Measurements from ENCODE around the gene SLC12A1.
"Not testable (repeated sequence)": the region's sequence is repeated elsewhere in the genome, so short reads cannot be mapped to it uniquely, and the experiment has no call there.

SLC12A1 gene

DNA sequence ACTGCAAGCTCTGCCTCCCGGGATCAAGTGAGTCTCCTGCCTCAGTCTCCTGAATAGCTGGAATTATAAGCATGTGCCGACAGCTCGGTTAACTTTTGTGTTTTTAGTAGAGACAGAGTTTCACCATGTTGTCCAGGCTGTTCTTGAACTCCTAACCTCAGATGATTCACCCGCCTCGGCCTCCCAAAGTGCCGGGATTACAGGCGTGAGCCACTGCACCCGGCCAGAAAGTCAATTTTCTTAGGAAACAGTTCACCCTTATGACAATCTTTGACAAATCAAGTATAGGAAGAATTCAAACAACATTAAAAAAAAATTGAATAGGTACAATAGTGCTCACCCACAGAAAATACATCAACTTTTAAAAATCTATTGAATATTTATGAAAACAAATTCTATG lies 101.5 kb downstream of the SLC12A1 start:
- Mint-ChIP-seq H3K4me3 (no peak overlapping the region), H3K4me1 (ENCODE audit: low read depth) (no peaks in the 10 kb centered on the region), H3K36me3 (ENCODE audit: low read depth) (no peaks in the 10 kb centered on the region), H3K9me3 (no peaks in the 10 kb centered on the region), H3K27ac (no peak overlapping the region), H3K27me3 (ENCODE audit: low read depth) (peaks cover 9% of the 10 kb centered on the region)

DNA sequence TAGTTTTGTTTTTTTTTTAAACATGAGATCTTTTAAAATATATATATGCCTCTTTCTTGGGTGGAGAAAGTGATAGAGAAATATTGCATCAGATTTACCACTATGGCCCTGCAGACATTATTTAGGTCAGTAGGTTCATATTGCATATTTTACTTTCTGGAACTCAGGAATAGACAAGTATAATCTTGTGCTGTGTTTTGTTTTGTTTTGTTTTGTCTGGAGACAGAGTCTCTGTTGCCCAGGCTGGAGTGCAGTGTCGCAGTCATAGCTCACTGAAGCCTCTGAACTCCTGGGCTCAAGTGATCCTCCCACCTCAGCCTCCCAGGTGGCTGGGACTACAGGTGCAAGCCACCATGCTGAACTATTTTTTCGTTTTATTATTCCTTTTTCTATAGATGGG lies 103.6 kb downstream of the SLC12A1 start:
- no peaks in the 10 kb centered on the region for H3K4me1 Mint-ChIP-seq (ENCODE audit: low read depth)
- peaks cover 13% of the 10 kb centered on the region for H3K27me3 Mint-ChIP-seq (ENCODE audit: low read depth)

DNA sequence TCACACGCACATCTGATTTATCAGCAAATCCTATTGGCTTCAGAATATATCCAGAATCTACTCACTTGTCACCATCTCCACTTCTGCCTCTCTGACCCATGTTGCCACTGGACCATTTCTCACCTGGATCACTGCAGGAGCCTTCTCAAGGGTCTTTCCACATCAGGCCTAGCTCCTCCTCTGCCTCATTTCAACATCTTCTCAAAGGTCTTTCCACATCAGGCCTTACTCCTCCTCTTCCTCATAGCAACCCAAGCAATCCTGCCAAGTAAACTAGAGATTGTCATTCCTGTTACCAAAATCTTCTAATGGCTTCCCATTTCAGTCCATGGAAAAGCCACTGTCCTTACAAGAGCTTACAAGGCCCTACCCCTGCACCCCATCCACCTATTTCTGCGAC lies 107.1 kb downstream of the SLC12A1 start:
- Mint-ChIP-seq H3K27ac (no peak overlapping the region), H3K4me1 (ENCODE audit: low read depth) (no peaks in the 10 kb centered on the region), H3K9me3 (no peaks in the 10 kb centered on the region), H3K27me3 (ENCODE audit: low read depth) (peaks cover 3% of the 10 kb centered on the region), H3K4me3 (no peak overlapping the region), H3K36me3 (ENCODE audit: low read depth) (no peaks in the 10 kb centered on the region)

More for the DNA sequence above, 103.6 kb downstream of the SLC12A1 start:
- no peaks in the 10 kb centered on the region for H3K9me3 Mint-ChIP-seq
- H3K4me3 Mint-ChIP-seq: no peak overlapping the region
- H3K36me3 Mint-ChIP-seq (ENCODE audit: low read depth): no peaks in the 10 kb centered on the region
- no peak overlapping the region for H3K27ac Mint-ChIP-seq

DNA sequence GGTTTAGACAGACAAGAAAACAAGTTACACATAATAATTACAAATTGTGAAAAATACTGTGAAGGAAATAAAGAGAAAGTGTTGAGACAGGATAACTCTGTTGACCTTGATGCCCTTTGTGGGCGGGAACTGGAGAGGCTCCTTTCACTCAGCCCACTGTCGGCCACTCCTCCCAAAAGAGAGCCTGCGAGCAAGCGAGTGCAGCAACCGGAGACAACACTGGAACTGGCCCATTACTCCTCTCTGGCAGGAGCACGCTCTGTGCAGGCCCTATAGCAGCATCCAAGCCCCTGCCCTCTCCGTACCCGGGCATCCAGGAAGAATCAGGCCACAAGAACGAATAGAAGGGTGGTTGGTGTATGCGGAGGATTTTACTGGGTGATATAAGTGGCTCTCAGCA lies 108.9 kb downstream of the SLC12A1 start:
- no peak overlapping the region for H3K27ac Mint-ChIP-seq
- H3K27me3 Mint-ChIP-seq (ENCODE audit: low read depth): peaks cover 3% of the 10 kb centered on the region
- H3K4me1 Mint-ChIP-seq (ENCODE audit: low read depth): no peaks in the 10 kb centered on the region
- no peaks in the 10 kb centered on the region for H3K9me3 Mint-ChIP-seq
- no peak overlapping the region for H3K4me3 Mint-ChIP-seq
- no peaks in the 10 kb centered on the region for H3K36me3 Mint-ChIP-seq (ENCODE audit: low read depth)

DNA sequence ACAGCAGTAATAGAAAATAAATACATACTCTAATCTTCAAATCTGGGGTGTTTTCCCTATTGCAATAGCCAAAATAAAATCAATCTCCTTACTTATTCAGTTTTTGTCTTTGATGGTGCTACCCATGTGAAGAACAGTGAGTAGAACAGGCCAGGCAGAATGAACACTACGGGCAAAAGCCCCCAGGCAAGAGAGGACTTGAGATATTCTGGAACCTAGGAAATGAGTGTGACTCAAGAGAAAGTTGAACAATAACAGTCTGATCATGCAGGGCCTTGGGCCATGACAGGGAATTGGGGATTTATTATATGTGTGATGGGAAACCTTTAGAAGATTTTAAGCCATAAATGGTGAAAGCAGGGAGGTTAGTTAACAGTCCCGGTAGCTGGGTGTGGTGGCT lies 111.1 kb downstream of the SLC12A1 start:
- H3K9me3 Mint-ChIP-seq: no peaks in the 10 kb centered on the region
- no peak overlapping the region for H3K4me3 Mint-ChIP-seq
- H3K36me3 Mint-ChIP-seq (ENCODE audit: low read depth): no peaks in the 10 kb centered on the region
- no peak overlapping the region for H3K27ac Mint-ChIP-seq
- no peaks in the 10 kb centered on the region for H3K4me1 Mint-ChIP-seq (ENCODE audit: low read depth)
- H3K27me3 Mint-ChIP-seq (ENCODE audit: low read depth): peaks cover 3% of the 10 kb centered on the region

DNA sequence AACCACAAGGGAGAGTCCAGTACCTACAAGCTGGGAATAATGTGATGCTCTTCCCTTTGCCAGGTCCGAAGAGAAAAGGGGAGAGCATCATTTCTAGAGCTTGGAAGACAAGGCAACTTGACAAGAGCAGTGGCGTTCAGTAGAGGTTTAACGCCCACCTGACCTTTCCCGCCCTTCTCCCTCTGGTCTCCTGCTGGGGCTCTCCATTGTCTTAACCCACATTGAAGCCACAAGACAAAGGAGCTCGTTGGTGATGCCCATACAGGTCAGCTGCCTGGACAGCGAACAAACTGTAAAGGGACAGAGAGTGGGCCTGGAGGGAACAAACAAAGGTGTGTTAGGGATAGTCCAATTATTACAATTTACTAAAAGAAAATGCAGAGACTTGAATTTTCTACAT lies 112.0 kb downstream of the SLC12A1 start:
- H3K36me3 Mint-ChIP-seq (ENCODE audit: low read depth): no peaks in the 10 kb centered on the region

DNA sequence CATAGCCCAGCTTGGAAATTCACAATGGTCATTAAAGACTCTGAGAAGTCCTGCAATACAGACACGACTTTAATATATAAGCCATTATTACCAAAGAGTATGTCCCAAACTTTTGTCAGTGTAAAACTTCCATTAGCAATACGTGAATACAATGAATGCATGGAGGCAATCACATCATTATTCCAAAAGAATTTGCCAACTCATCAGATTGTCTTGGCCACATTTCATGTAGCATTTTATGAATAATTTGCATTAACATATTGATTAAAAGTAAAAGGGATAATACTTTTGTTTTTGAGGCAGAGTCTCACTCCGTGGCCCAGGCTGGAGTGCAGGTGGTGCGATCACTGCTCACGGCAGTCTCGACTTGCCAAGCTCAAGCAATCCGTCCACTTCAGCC lies 117.2 kb downstream of the SLC12A1 start:
- Mint-ChIP-seq H3K27me3 (ENCODE audit: low read depth) (no peaks in the 10 kb centered on the region), H3K4me1 (ENCODE audit: low read depth) (peaks cover 2% of the 10 kb centered on the region), H3K4me3 (no peak overlapping the region), H3K36me3 (ENCODE audit: low read depth) (peaks cover 2% of the 10 kb centered on the region), H3K9me3 (no peaks in the 10 kb centered on the region), H3K27ac (no peak overlapping the region)

More for the DNA sequence above, 112.0 kb downstream of the SLC12A1 start:
- H3K27me3 Mint-ChIP-seq (ENCODE audit: low read depth): peaks cover 2% of the 10 kb centered on the region
- no peak overlapping the region for H3K4me3 Mint-ChIP-seq
- no peaks in the 10 kb centered on the region for H3K9me3 Mint-ChIP-seq
- H3K27ac Mint-ChIP-seq: no peak overlapping the region
- H3K4me1 Mint-ChIP-seq (ENCODE audit: low read depth): peaks cover 2% of the 10 kb centered on the region

DNA sequence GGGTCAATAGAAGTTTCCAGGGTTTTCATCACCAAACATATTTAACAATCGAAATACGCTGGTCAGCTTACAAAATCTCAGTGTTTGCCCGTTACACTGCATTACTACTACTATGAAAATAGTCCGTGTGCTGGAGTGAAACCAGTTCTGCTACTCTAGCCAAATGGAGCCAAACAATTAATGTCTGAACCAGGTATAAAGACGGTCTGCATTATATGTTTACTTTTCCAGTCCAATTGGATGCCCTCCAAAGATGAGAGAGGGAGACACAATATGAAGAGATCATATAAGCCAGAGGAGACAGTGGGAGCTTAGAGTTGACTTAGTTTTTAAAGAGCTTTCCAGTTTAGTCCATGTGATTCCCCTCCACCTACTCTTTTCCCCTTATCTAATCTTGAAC lies 118.8 kb downstream of the SLC12A1 start:
- peaks cover 2% of the 10 kb centered on the region for H3K36me3 Mint-ChIP-seq (ENCODE audit: low read depth)
- H3K27ac Mint-ChIP-seq: no peak overlapping the region
- H3K4me1 Mint-ChIP-seq (ENCODE audit: low read depth): peaks cover 3% of the 10 kb centered on the region
- no peak overlapping the region for H3K4me3 Mint-ChIP-seq
- no peaks in the 10 kb centered on the region for H3K9me3 Mint-ChIP-seq
- H3K27me3 Mint-ChIP-seq (ENCODE audit: low read depth): no peaks in the 10 kb centered on the region

DNA sequence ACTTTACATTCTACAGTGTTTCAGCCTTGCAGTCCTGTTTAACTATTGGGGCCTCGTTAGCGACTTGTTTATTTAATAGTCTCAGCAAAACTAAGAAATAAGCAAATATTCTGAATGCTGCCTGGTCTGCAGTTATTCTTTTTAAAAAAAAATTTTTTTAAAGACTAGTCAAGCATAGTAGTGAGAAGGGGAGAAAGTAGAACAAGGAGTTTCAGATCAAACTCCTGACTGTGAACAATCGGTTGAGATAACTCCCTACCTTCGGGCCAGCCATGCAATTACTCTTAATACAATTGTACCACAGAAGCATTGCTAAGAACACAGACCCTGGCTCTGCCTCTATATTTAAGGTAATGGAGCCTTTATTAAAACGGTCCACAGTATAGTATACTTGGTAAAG lies 119.3 kb downstream of the SLC12A1 start:
- no peak overlapping the region for H3K27ac Mint-ChIP-seq
- no peaks in the 10 kb centered on the region for H3K27me3 Mint-ChIP-seq (ENCODE audit: low read depth)
- peaks cover 8% of the 10 kb centered on the region for H3K4me1 Mint-ChIP-seq (ENCODE audit: low read depth)
- H3K9me3 Mint-ChIP-seq: no peaks in the 10 kb centered on the region
- no peak overlapping the region for H3K4me3 Mint-ChIP-seq
- peaks cover 2% of the 10 kb centered on the region for H3K36me3 Mint-ChIP-seq (ENCODE audit: low read depth)

DNA sequence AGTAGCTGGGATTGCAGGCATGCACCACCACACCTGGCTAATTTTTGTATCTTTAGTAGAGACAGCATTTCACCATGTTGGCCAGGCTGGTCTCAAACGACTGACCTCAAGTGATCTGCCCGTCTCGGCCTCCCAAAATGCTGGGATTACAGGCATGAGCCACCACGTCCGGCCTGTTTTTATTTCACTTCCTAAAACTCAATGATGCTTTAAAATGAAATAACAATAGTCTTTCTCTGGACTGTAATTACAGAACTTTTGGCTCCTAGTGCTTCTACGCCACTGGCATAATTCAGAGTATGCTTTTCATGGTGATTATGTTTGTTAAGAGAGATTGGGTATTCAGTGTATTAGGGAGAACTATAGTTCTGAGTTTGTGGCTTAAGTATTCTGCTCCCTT lies 120.1 kb downstream of the SLC12A1 start:
- H3K4me1 Mint-ChIP-seq (ENCODE audit: low read depth); H3K27ac Mint-ChIP-seq; H3K36me3 Mint-ChIP-seq (ENCODE audit: low read depth); H3K4me3 Mint-ChIP-seq; H3K27me3 Mint-ChIP-seq (ENCODE audit: low read depth); H3K9me3 Mint-ChIP-seq: not testable (repeated sequence)

DNA sequence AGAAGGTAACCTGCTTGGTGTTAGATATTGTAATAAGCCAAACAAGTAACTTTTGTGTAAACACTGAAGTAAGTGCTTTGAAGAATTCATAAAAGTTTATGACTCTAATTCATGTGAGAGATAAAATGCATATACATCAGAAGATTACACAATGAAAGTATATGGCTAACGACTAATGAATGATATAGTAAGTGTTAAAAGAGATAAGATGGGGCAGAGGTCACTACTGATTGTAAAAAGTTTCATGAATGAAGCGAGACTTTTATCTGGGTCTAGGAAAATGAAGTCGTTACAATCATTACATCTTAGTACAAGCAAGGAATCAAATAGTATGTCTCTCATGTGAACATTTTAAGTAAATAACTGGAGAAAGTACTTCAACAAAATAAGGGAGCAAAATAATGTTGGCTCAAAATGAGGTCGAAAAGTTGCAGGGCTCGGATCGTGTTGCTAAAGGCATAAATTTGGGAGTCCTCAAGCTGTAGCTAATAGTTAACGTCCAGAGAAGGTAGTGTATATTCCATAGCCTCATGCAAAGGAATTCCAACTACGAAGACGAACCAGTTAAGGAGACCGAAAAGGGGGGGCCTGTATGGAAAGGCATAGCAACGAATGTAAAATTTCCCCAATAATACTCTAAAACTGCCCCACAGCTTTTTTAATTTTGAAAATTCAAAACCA lies 124.1 kb downstream of the SLC12A1 start:
- peaks cover 30% of the 10 kb centered on the region for H3K4me1 Mint-ChIP-seq (ENCODE audit: low read depth)
- no peaks in the 10 kb centered on the region for H3K9me3 Mint-ChIP-seq
- peaks cover 13% of the 10 kb centered on the region for H3K36me3 Mint-ChIP-seq (ENCODE audit: low read depth)
- H3K4me3 Mint-ChIP-seq: peak overlapping the region; percentile 100
- peak overlapping the region; percentile 99 for H3K27ac Mint-ChIP-seq
- H3K27me3 Mint-ChIP-seq (ENCODE audit: low read depth): no peaks in the 10 kb centered on the region

DNA sequence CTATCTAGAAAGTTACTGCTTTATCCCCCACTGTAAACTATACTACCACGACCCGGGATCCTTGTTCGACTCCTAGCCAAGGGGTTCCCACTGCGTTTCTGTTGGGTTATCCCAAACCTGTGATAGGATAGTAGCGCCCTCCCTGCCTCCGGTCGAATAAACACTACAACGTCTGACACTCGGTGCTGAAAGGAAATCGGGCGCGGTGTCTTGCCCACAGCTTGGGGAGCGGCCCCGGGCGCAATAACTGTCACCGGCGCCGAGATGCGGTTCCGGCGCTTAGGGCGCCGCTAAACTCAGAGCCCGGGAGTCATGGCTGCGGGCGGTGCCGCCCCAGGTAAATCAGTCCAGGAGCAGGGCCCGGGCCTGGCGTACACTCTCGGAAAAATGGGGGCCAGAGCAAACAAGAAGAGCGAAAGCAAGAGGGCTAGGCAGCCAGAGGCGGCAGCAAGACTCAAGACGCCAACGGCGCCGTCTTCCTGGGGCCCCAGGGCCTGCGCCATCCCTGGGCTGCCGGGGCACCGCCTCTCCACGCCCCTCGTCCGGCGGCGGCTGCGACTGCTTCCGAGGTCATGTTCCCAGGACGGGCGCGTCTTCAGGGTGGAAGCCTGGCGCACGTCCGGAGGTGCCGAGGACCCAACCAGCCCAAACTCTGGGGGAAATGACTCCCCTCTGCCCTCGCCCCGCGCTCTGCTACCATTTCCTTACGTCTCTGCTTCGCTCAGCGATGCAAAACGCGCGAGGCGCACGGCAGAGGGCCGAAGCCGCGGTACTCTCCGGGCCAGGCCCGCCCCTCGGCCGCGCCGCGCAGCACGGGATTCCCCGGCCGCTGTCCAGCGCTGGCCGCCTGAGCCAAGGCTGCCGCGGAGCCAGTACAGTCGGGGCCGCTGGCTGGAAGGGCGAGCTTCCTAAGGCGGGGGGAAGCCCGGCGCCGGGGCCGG lies 125.0 kb downstream of the SLC12A1 start, which contains the start of gene DUT:
Gene DUT, plus strand, starts transcription at position 575 of the 941 bp plus-strand sequence. Its CDS starts 87 bp downstream, at position 662.
- peak within 1 kb of the TSS; percentile 99 for H3K27ac Mint-ChIP-seq
- H3K4me1 Mint-ChIP-seq (ENCODE audit: low read depth): peaks cover 34% of the 10 kb centered on the region
- no peaks in the 10 kb centered on the region for H3K9me3 Mint-ChIP-seq
- no peaks in the 10 kb centered on the region for H3K27me3 Mint-ChIP-seq (ENCODE audit: low read depth)
- H3K4me3 Mint-ChIP-seq: peak within 1 kb of the TSS; percentile 100
- peaks cover 17% of the 10 kb centered on the region for H3K36me3 Mint-ChIP-seq (ENCODE audit: low read depth)

DNA sequence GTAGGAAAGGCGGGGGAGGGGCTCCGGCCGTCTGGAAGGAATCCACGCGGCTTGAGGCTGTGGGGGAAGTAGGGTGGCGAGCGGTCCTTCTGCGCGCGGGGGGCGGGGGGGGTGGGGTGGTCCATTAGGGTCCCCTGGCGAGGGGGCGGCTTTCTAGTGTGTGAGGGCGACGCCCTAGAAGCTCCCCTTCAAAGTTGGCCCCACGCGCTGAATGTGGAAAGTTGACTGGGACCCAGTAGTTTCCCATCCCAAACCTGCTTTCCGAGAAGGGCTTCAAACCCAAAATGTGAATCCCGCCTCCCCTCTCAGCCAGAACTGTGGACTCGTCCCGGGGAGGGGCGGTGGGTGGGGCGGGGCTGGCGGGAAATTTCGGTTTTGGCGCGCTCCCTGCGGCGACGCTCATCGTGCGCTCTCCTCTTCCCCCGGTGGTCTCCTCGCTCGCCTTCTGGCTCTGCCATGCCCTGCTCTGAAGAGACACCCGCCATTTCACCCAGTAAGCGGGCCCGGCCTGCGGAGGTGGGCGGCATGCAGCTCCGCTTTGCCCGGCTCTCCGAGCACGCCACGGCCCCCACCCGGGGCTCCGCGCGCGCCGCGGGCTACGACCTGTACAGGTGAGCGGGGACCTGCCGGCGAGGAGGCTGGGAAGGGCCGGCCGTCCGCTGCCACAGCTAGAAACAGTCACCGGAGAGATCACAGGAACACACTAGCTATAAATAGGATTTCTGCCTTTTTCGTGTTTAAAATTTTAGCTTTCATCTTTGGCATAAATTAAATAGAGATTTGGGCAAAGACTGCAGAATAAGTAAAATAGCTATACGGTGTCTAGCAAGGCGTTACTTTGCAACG lies 125.9 kb downstream of the SLC12A1 start:
- peaks cover 20% of the 10 kb centered on the region for H3K36me3 Mint-ChIP-seq (ENCODE audit: low read depth)

DNA sequence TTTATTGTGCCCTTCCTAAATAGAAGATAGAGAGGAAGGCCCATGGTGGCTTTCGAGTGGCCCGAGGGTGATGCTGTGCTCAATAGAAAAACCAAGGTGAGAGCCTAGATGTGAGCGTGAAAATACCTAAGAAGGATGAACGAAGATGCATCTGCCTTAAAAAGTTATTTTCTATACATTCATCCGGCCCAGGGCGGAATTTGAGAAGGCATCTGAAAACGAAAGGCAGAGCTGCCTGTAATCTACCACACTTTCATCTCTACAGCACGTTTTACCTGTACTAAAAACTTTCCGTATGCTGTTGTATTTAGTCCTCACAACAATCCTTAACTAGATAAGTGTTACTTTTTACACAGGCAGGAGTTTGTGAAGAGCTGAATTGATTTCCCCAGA lies 126.5 kb downstream of the SLC12A1 start:
- Mint-ChIP-seq H3K36me3 (ENCODE audit: low read depth) (peaks cover 20% of the 10 kb centered on the region), H3K4me1 (ENCODE audit: low read depth) (peaks cover 38% of the 10 kb centered on the region), H3K4me3 (peak overlapping the region; percentile 100), H3K27me3 (ENCODE audit: low read depth) (no peaks in the 10 kb centered on the region), H3K9me3 (no peaks in the 10 kb centered on the region), H3K27ac (peak overlapping the region; percentile 79)

More for the DNA sequence above, 125.9 kb downstream of the SLC12A1 start:
- peak overlapping the region; percentile 100 for H3K4me3 Mint-ChIP-seq
- peak overlapping the region; percentile 97 for H3K27ac Mint-ChIP-seq
- H3K27me3 Mint-ChIP-seq (ENCODE audit: low read depth): no peaks in the 10 kb centered on the region
- H3K9me3 Mint-ChIP-seq: no peaks in the 10 kb centered on the region
- peaks cover 38% of the 10 kb centered on the region for H3K4me1 Mint-ChIP-seq (ENCODE audit: low read depth)
